ENCODE measurements around the gene AMOTL2. TPM values are rescaled to one million over a fixed set of nuclear protein-coding genes. Genes with fewer than 3 reads are reported as not detected.

AMOTL2 gene
- total and polyA plus RNA-seq, 9 of the 15 experiments (the other 6 are each of a cell fraction or from before 2014, with no cell fraction given): 0.12 to 0.31 TPM; not detected in 7

- Histone ChIP-seq H3K4me2 (ENCODE audit: insufficient read depth, low read length) (no peak overlapping the region), H3K4me1 (replicated peaks in 1 of 2; ENCODE audit: control insufficient read depth in 2 of 2, insufficient read depth in 2 of 2, low read length in 2 of 2) (no peaks in the 10 kb centered on the region), H3K36me3 (ENCODE audit: control insufficient read depth, insufficient read depth, low read length) (no peaks in the 10 kb centered on the region), H3K9me3 (replicated peaks; ENCODE audit: control insufficient read depth, insufficient read depth, low read depth, low read length) (no peaks in the 10 kb centered on the region), H3K9ac (ENCODE audit: insufficient read depth in 1 of 2, low read depth in 2 of 2, low read length in 2 of 2) (no peak overlapping the region), H4K20me1 (replicated peaks; ENCODE audit: control insufficient read depth, insufficient read depth, low read length) (no peaks in the 10 kb centered on the region), H3K4me3 (no peak overlapping the region), H3K27me3 (ENCODE audit: control insufficient read depth in 2 of 2, insufficient read depth in 2 of 2, low read length in 2 of 2) (peaks cover 0 to 18% of the 10 kb centered on the region in 2 experiments; a peak in 1 of 5 replicates), H3K27ac (ENCODE audit: extremely low read depth, low read depth, low read length) (no peak overlapping the region), H3K79me2 (ENCODE audit: control insufficient read depth, insufficient read depth, low read length) (no peaks in the 10 kb centered on the region), H2AFZ (ENCODE audit: low read depth, low read length) (no peak overlapping the region), H3K9me1 (ENCODE audit: control insufficient read depth, insufficient read depth, low read length) (no peaks in the 10 kb centered on the region)
- FAIRE-seq: no peak
- CTCF ChIA-PET (ENCODE audit: low intra/inter-chr PET ratio): no interaction called here
- in situ Hi-C loops (cut with MboI): no loop called here
- no peak for DNase-seq (ENCODE audit: extremely low read depth in 1 of 4, low spot score in 3 of 4)
- no peak for TF ChIP-seq TCFL5 (CRISPR knock-in tag; conservative IDR thresholded peaks at IDR 0.05)
- no peak for TF ChIP-seq ZNF583 (CRISPR knock-in tag; IDR thresholded peaks at IDR 0.05)
- no peak for TF ChIP-seq C11orf30 (IDR thresholded peaks at IDR 0.05; ENCODE audit: low read depth)
- TF ChIP-seq CEBPZ (IDR thresholded peaks at IDR 0.05; ENCODE audit: borderline replicate concordance, low read depth, low read length): no peak
- no peak for TF ChIP-seq MAFK (IDR thresholded peaks at IDR 0.05; ENCODE audit: low read length)
- no peak for TF ChIP-seq BCL6 (CRISPR knock-in tag; IDR thresholded peaks at IDR 0.05)
- TF ChIP-seq CHCHD3 (CRISPR knock-in tag; IDR thresholded peaks at IDR 0.05): no peak
- WGBS (ENCODE audit: insufficient coverage, low coverage, missing lambda C conversion rate): 8% methylated on average over 7 of the region's 8 CpGs
- ATAC-seq: no peak
- intact Hi-C loops (cut with micrococcal nuclease): no loop called here
- no TSS peak for BruUV-seq (replicated peaks)
- POLR2A ChIA-PET: no interaction called here
Measured at GRCh38 chr3:134337071-134337482, 37.2 kb downstream of the AMOTL2 start.

Data from K562 (cell line).